ENCODE measurements around the gene RASL11B.

GRCh38 chr4:52861171-52861823, 820 bp upstream of the RASL11B start:
- TF ChIP-seq CTCF (IDR thresholded peaks at IDR 0.05; ENCODE audit: extremely low read depth in 1 of 2, insufficient read depth in 1 of 2, low read depth in 1 of 2, low read length in 2 of 2) (no peak), POLR2A (IDR thresholded peaks at IDR 0.05; ENCODE audit: low read depth, low read length) (no peak), JUN (IDR thresholded peaks at IDR 0.05; ENCODE audit: borderline replicate concordance, insufficient read depth, insufficient read length, low read depth) (no peak), GATA2 (IDR thresholded peaks at IDR 0.05; ENCODE audit: insufficient read depth, insufficient read length, low read depth, low read length) (no peak), FOS (IDR thresholded peaks at IDR 0.05; ENCODE audit: borderline replicate concordance, insufficient read depth, low read length) (no peak), EZH2 (IDR thresholded peaks at IDR 0.05; ENCODE audit: borderline replicate concordance, low read depth, low read length, severe bottlenecking) (no peak), MYC (IDR thresholded peaks at IDR 0.05; ENCODE audit: low read depth, low read length) (no peak), POLR2AphosphoS5 (IDR thresholded peaks at IDR 0.05; ENCODE audit: insufficient read depth, low read depth, low read length) (no peak), MAX (IDR thresholded peaks at IDR 0.05; ENCODE audit: insufficient read depth, insufficient read length) (no peak)
